ENCODE data around the gene USH2A. TPM values are rescaled to one million over a fixed set of nuclear protein-coding genes. Genes with fewer than 3 reads are reported as not detected.

USH2A gene
- total RNA-seq, 1 donor from 2014 or later = 0.02 TPM

GRCh38 chr1:216306830-216307229 lies 116.4 kb downstream of the USH2A start:
- Histone ChIP-seq H3K36me3 (ENCODE audit: insufficient read depth, low read length) (no peaks in the 10 kb centered on the region), H3K79me2 (ENCODE audit: insufficient read depth, low read length) (no peaks in the 10 kb centered on the region), H3K27ac (ENCODE audit: low read depth, low read length) (no peak overlapping the region), H3K9me3 (ENCODE audit: insufficient read depth, low read depth, low read length) (no peaks in the 10 kb centered on the region), H4K20me1 (ENCODE audit: insufficient read depth, low read length) (no peaks in the 10 kb centered on the region), H2AFZ (ENCODE audit: low read depth, low read length) (no peak overlapping the region), H3K4me2 (ENCODE audit: low read length) (no peak overlapping the region), H3K27me3 (ENCODE audit: insufficient read depth, low read length) (no peaks in the 10 kb centered on the region), H3K4me3 (ENCODE audit: insufficient read depth, low read depth, low read length) (no peak overlapping the region), H3K4me1 (ENCODE audit: insufficient read depth, low read length) (no peaks in the 10 kb centered on the region), H3K9ac (ENCODE audit: low read length) (no peak overlapping the region)
- TF ChIP-seq EZH2 (IDR thresholded peaks at IDR 0.05; ENCODE audit: insufficient read depth, low read length) (no peak), CTCF (IDR thresholded peaks at IDR 0.05; ENCODE audit: insufficient read depth, low read depth, low read length) (no peak)
- Mint-ChIP-seq H3K36me3 (ENCODE audit: low read depth, unreplicated experiment) (no peaks in the 10 kb centered on the region), H3K4me3 (ENCODE audit: unreplicated experiment) (no peak overlapping the region), H3K4me1 (ENCODE audit: low read depth, unreplicated experiment) (peaks cover 1% of the 10 kb centered on the region), H3K9me3 (ENCODE audit: unreplicated experiment) (no peaks in the 10 kb centered on the region), H3K27me3 (ENCODE audit: low read depth, unreplicated experiment) (no peaks in the 10 kb centered on the region), H3K27ac (ENCODE audit: unreplicated experiment) (no peak overlapping the region)
- DNase-seq (ENCODE audit: low read depth) (no peak), FAIRE-seq (no peak)

GRCh38 chr1:216303690-216304089 lies 119.6 kb downstream of the USH2A start:
- Histone ChIP-seq H3K36me3 (ENCODE audit: insufficient read depth, low read length) (no peaks in the 10 kb centered on the region), H4K20me1 (ENCODE audit: insufficient read depth, low read length) (no peaks in the 10 kb centered on the region), H3K27me3 (ENCODE audit: insufficient read depth, low read length) (no peaks in the 10 kb centered on the region), H3K9ac (ENCODE audit: low read length) (no peak overlapping the region), H3K79me2 (ENCODE audit: insufficient read depth, low read length) (no peaks in the 10 kb centered on the region), H3K4me2 (ENCODE audit: low read length) (no peak overlapping the region), H3K4me1 (ENCODE audit: insufficient read depth, low read length) (no peaks in the 10 kb centered on the region), H3K27ac (ENCODE audit: low read depth, low read length) (no peak overlapping the region), H3K9me3 (ENCODE audit: insufficient read depth, low read depth, low read length) (no peaks in the 10 kb centered on the region), H3K4me3 (ENCODE audit: insufficient read depth, low read depth, low read length) (no peak overlapping the region), H2AFZ (ENCODE audit: low read depth, low read length) (no peak overlapping the region)
- Mint-ChIP-seq H3K36me3 (ENCODE audit: low read depth, unreplicated experiment) (no peaks in the 10 kb centered on the region), H3K27me3 (ENCODE audit: low read depth, unreplicated experiment) (no peaks in the 10 kb centered on the region), H3K27ac (ENCODE audit: unreplicated experiment) (no peak overlapping the region), H3K9me3 (ENCODE audit: unreplicated experiment) (no peaks in the 10 kb centered on the region), H3K4me1 (ENCODE audit: low read depth, unreplicated experiment) (peaks cover 1% of the 10 kb centered on the region), H3K4me3 (ENCODE audit: unreplicated experiment) (no peak overlapping the region)
- TF ChIP-seq EZH2 (IDR thresholded peaks at IDR 0.05; ENCODE audit: insufficient read depth, low read length) (no peak), CTCF (IDR thresholded peaks at IDR 0.05; ENCODE audit: insufficient read depth, low read depth, low read length) (no peak)
- FAIRE-seq = no peak
- no peak for DNase-seq (ENCODE audit: low read depth)

- Mint-ChIP-seq H3K27ac (ENCODE audit: unreplicated experiment) (no peak overlapping the region), H3K9me3 (ENCODE audit: unreplicated experiment) (no peaks in the 10 kb centered on the region), H3K4me1 (ENCODE audit: low read depth, unreplicated experiment) (no peaks in the 10 kb centered on the region), H3K4me3 (ENCODE audit: unreplicated experiment) (no peak overlapping the region), H3K27me3 (ENCODE audit: low read depth, unreplicated experiment) (no peaks in the 10 kb centered on the region), H3K36me3 (ENCODE audit: low read depth, unreplicated experiment) (no peaks in the 10 kb centered on the region)
- no peak overlapping the region for H2AFZ ChIP-seq (ENCODE audit: low read depth, low read length)
- H3K4me2 ChIP-seq (ENCODE audit: low read length) = no peak overlapping the region
- H3K79me2 ChIP-seq (ENCODE audit: insufficient read depth, low read length) = no peaks in the 10 kb centered on the region
- no peaks in the 10 kb centered on the region for H3K36me3 ChIP-seq (ENCODE audit: insufficient read depth, low read length)
- H3K27ac ChIP-seq (ENCODE audit: low read depth, low read length) = no peak overlapping the region
- no peak overlapping the region for H3K4me3 ChIP-seq (ENCODE audit: insufficient read depth, low read depth, low read length)
- FAIRE-seq = no peak
- no peak for TF ChIP-seq CTCF (IDR thresholded peaks at IDR 0.05; ENCODE audit: insufficient read depth, low read depth, low read length)
- TF ChIP-seq EZH2 (IDR thresholded peaks at IDR 0.05; ENCODE audit: insufficient read depth, low read length) = no peak
- no peaks in the 10 kb centered on the region for H3K9me3 ChIP-seq (ENCODE audit: insufficient read depth, low read depth, low read length)
- no peaks in the 10 kb centered on the region for H3K4me1 ChIP-seq (ENCODE audit: insufficient read depth, low read length)
- H4K20me1 ChIP-seq (ENCODE audit: insufficient read depth, low read length) = no peaks in the 10 kb centered on the region
- no peaks in the 10 kb centered on the region for H3K27me3 ChIP-seq (ENCODE audit: insufficient read depth, low read length)
- DNase-seq (ENCODE audit: low read depth) = peak; percentile 16
- H3K9ac ChIP-seq (ENCODE audit: low read length) = no peak overlapping the region
Observed at GRCh38 chr1:216293683-216294082, 129.6 kb downstream of the USH2A start.
